NT2/D1 (cell line): ENCODE measurements around the gene C15orf61.

ENCODE experiments used
- SUZ12 ChIP-seq: IDR thresholded peaks from 2 replicates; pipeline ENCODE4 v1.6.1; 2011; ENCODE audit not compliant: insufficient read length, insufficient read depth; ENCODE audit errors: extremely low read depth
- YY1 ChIP-seq: IDR thresholded peaks from 2 replicates; pipeline ENCODE4 v1.6.1; 2011; ENCODE audit not compliant: insufficient read length, insufficient read depth

GRCh38 chr15:67510597-67511190 is 10.2 kb upstream of the C15orf61 start:
- no peak for TF ChIP-seq YY1
- no peak for TF ChIP-seq SUZ12
